HL-60/S4 (cell line): Measurements from ENCODE around the gene UBE3C.

ENCODE experiments used
- in situ Hi-C: fragments of 300-500 bp; cut with MboI; formaldehyde crosslinking; loops from 2 replicates; pipeline ENCODE4 v1.14.3; 2022; ENCODE audit warnings: low sequenced_read_pairs

Gene UBE3C

DNA sequence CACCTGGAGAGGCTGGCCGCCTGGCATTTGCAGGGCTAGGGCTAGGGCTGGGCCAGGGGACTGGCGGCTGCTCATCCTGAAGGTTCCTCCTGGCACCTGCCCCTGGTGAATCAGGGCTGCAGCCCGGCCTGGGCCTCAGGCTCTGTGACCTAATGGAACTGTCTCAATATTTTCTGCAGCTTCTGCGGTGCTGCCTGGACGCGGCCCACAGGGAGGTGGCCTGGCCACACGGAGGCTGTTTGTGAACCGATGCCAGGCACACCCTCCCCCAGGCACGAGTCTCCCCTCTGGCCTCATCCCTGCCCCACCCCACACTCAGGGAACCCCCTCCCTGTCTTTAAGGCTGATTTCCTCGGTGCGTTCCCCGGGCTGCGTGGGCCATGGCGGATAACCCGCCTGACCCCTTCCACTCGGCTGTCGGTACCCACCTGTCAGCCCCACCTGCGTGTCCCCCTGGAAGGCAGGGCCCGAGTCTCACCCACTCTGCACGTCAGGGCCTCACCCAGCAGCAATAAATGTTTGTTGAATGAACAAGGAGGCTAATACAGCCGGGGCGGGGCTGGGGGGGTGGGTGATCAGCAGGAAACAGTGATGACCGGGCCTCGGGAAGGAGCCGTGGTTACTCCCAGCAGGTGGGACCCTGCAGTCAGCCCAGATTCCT, 143.5 kb downstream of the UBE3C start:
- in situ Hi-C loops, result no loop called here

DNA sequence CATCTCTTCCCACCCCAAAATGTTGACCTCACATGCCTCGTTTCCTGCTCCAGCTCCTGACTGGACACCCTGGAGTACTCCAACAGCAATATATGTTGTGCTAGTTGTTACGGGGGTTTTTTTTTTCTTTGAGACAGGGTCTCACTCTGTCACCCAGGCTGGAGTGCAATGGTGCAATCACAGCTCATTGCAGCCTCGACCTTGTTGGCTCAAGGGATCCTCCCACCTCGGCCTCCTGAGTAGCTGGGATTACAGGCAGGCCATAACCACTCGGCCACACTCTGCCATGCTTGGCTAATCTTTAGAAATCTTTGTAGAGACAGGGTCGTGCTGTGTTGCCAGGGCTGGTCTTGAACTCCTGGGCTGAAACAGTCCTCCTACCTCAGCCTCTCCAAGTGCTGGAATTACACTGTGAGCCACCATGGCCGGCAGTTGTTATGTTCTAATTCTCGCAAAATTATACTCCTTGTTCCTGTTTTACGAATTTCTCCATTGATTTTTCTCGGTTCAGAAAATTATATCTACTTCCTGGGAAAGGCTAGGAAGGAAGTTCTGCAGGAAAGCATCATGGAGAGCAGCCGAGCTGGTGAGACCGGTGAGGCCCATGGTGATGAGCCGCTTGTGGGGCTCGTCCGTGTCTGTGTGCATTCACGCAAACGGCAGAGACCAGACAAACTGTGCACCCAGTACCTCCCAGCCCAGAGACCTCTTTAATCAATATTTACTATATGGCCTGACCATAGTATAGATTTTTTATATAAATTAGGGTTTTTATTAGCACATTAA, 145.7 kb downstream of the UBE3C start:
- in situ Hi-C loops, result no loop called here

- in situ Hi-C loops, result no loop called here
These were observed 152.8 kb downstream of the UBE3C start for GRCh38 chr7:157291404-157292080.

DNA sequence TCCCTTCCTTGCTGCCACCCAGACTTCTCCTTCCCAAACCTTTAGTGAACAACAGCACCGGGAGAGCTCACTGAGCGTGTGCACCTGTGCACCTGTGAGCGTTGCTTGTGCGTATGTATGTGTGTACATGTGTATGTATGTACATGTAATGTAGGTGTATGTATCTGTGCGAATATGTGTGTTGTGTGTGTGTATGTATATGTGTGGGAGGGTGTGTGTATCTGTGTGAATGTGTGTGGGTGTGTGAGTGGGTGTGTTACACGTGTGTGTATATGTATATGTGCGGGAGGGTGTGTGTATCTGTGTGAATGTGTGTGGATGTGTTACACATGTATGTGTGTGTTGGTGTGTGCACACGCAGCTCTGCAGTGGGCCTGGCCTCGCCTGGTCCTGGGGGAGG, 153.5 kb downstream of the UBE3C start:
- in situ Hi-C loops, result no loop called here

- in situ Hi-C loops, result no loop called here
These were observed 154.2 kb downstream of the UBE3C start for GRCh38 chr7:157292770-157293412.

DNA sequence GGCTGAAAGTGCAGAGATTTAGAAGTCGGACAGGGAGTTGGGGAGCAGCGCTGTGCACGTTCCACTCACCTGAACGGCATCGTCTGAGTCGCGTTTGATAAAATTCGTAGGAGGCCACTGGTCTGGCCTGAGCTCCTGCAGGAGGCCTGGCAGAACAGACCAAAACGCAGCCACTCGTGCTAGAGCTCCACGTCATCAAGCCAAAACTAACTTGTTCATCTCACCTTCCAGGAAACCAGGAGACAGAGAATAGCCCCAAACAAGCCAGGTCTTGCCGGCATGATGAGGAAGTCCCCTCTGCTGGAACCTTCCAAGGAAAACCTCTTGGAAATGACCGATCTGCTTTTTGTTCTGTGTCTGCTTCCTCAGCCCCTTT, 154.7 kb downstream of the UBE3C start:
- in situ Hi-C loops, result no loop called here

GRCh38 chr7:157294773-157295172, 156.0 kb downstream of the UBE3C start:
- in situ Hi-C loops, result no loop called here

DNA sequence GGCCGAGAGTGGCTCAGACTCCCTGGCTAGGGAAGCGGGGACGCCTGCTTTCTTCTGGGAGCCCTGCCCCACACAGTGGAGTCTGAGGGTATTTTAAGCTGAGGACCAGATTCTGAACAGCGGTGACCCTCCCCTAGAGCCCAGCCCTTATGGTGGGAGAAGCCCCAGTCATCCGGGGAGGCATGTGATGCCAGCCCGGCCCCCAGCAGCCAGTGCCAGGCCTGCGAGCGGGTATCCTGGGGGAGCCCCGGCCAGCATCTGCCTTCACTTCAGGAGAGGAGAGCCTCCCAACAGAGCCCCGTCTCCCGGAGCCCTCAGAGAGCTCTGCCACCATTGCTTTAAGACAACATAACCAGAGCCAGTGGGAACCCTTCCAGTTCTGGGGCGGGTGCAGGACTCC, 156.6 kb downstream of the UBE3C start:
- in situ Hi-C loops, result no loop called here

DNA sequence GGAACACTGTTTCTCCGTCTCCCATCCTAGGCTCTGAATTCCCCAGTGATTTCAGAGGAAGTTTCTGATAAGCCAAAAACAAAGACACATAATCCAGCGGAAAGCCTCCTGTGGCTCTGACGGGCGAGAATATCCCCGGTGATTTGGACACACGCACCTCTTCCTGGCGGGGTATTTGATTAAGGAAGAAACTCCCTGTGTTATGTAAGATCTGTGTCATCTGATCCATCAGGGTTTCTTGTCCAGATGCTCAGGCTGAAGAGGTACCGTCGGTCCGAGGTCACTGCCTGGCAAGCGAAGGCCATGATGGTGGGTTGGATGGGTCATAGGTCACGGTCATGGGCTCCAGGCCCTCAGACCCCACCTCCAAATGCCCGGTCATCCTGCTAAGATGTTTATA, 158.5 kb downstream of the UBE3C start:
- in situ Hi-C loops, result no loop called here

- in situ Hi-C loops, result no loop called here
These were observed 160.5 kb downstream of the UBE3C start for GRCh38 chr7:157299317-157299612.

GRCh38 chr7:157299613-157300368, 161.1 kb downstream of the UBE3C start:
- in situ Hi-C loops, result no loop called here

- in situ Hi-C loops, result no loop called here
These were observed 161.7 kb downstream of the UBE3C start for GRCh38 chr7:157300369-157300825.

DNA sequence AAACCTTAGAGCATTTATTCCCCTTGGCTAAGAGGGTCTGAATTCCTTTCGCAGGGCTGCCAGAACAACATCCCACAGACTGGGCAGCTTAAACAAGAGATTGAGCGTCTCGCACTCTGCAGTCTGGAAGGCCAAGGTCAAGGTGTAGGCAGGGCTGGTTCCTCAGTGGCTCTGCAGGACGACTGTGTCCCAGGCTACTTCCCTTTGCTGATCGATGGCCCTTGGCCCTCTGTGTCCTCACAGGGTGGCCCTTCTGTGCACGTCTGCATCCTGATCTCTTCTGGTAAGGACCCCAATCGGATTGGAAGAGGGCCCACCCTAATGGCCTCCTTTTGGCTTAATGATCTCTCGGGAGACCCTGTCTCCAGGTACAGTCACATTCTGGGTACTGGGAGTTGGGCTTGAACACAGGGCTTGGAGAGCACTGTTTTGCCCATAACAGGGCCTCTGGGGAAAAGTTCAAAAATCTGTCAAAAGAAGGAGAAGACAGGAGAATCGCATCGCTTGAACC, 162.9 kb downstream of the UBE3C start:
- in situ Hi-C loops, result no loop called here

- in situ Hi-C loops, result no loop called here
These were observed 168.4 kb downstream of the UBE3C start for GRCh38 chr7:157306846-157307838.

DNA sequence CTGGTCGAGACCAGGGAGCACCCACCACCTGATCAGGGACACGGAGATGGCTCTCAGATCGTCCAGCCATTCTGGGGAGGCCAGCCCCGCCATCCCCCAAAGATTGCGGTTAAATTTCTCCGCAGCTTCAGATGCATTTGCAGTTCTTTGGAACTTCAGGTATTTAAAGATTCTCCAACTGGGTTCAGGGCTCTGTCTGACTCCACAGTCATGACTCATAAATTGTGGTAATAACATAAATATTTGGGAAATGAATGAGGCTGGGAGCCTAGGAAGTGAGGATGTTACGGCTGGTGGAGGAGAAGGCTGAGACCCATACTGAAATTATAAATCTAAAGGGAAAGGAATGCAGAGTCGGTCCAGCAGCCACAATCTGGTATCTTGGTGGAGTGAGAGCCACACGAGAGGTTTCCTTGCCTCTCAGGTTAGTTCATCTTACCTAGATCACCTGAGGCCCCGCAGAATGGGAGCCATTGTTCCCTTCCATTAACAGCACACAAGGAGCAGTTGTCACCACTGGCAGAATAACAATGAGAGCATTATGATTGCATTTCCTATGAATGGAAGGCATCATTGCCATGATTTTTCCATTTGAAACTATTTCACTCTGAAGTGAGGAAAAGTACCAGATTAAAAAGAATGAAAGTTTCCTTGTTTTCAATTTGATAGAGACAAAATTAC, 171.4 kb downstream of the UBE3C start:
- in situ Hi-C loops, result no loop called here

GRCh38 chr7:157310676-157311185, 172.0 kb downstream of the UBE3C start:
- in situ Hi-C loops, result no loop called here

GRCh38 chr7:157312941-157313340, 174.2 kb downstream of the UBE3C start:
- in situ Hi-C loops, result no loop called here

DNA sequence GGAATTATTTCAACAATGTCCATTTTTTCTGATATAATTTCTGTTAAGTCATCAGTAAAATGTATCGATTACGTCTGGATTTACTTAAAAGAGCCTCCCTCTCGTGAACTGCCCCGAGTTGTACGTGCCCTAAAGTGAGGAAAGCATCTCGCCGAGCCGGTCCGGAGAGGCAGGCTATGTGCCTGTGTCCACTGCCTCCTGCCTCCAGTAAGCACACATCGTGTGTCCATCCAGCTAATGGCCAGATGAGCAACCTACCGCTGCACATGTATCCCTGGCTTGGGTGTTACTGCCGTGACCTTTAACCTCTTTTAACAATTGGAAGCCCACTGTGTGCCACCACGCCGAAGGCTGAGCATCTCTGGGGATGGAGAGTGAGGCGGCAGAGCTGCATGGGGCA, 174.9 kb downstream of the UBE3C start:
- in situ Hi-C loops, result no loop called here
